Endothelial cell of umbilical vein (primary cell): ENCODE measurements around the gene MRPL33. TPM values are rescaled to one million over a fixed set of nuclear protein-coding genes. Genes with fewer than 3 reads are reported as not detected.

Experiments
- BruUV-seq: library from RNA; stranded (reverse); fragments of 400-500 nt; replicated peaks from 2 replicates; lab custom pipeline; 2021; lab: Mats Ljungman, UMichigan
- CTCF ChIA-PET: fragments of 300-600, 350-600 bp; sonication (Branson Sonifier 250); formaldehyde crosslinking; loops from one replicate; lab custom pipeline; 2021; ENCODE audit warnings: antibody characterized with exemption, inconsistent platforms; lab: Charles Lee
- POLR2A ChIA-PET: fragments of 300-600, 350-600 bp; sonication (Branson Sonifier 250); formaldehyde crosslinking; loops from one replicate; lab custom pipeline; 2021; ENCODE audit warnings: antibody characterized with exemption, inconsistent platforms; lab: Charles Lee
- DNase-seq: peaks from one replicate; pipeline ENCODE4 v3.0.0-alpha.2; 2011; ENCODE audit warnings: low read depth, low spot score
- FAIRE-seq: peaks from 2 replicates; lab custom pipeline; 2011; peaks lifted over from hg19 to GRCh38; lab: Jason Lieb, UNC
- H2AFZ ChIP-seq: 2 replicates; pipeline ENCODE4 v1.6.0; 2012; ENCODE audit warnings: low read depth, low read length, control low read depth, inconsistent platforms
- H3K27ac ChIP-seq: 2 replicates; pipeline ENCODE4 v1.5.1; 2011; ENCODE audit warnings: low read depth, mild to moderate bottlenecking, control low read depth, low read length, moderate library complexity; ENCODE audit not compliant: insufficient read depth
- H3K27me3 ChIP-seq, 2 experiments: 2 replicates each; pipeline versions ENCODE4 v1.6.0 to v1.6.1; 2011; ENCODE audit warnings: low read length in 2 of 2, mixed read lengths in 1 of 2; ENCODE audit not compliant: control insufficient read depth in 2 of 2, insufficient read depth in 2 of 2
- H3K36me3 ChIP-seq, 2 experiments: 2 replicates in 1 of 2; 3 replicates in 1 of 2; pipeline ENCODE4 v1.5.1; 2011; ENCODE audit warnings: low read length in 2 of 2, mild to moderate bottlenecking in 1 of 2, moderate library complexity in 1 of 2; ENCODE audit not compliant: control insufficient read depth in 2 of 2, insufficient read depth in 2 of 2; ENCODE audit errors: extremely low read depth in 1 of 2
- H3K4me1 ChIP-seq: 3 replicates; pipeline ENCODE4 v1.5.1; 2011; ENCODE audit warnings: mild to moderate bottlenecking, low read length; ENCODE audit not compliant: control insufficient read depth, insufficient read depth; ENCODE audit errors: extremely low read depth
- H3K4me2 ChIP-seq: 2 replicates; pipeline ENCODE4 v1.6.1; 2011; ENCODE audit warnings: low read length, control low read depth, mixed read lengths; ENCODE audit not compliant: insufficient read depth
- H3K4me3 ChIP-seq, 3 experiments: fragments of 200-600 bp in 1 of 3; sonication (generic), shearing (Covaris generic) in 1 of 3; replicated peaks in 1 of 3; 2 replicates each; pipeline ENCODE4 v1.5.1; 2011 to 2016; ENCODE audit warnings: control low read depth in 3 of 3, low read length in 3 of 3, mild to moderate bottlenecking in 2 of 3, inconsistent platforms in 1 of 3, low read depth in 1 of 3, moderate library complexity in 1 of 3; ENCODE audit not compliant: insufficient read depth in 1 of 3
- H3K79me2 ChIP-seq: 2 replicates; pipeline ENCODE4 v1.6.0; 2012; ENCODE audit warnings: low read length, inconsistent platforms; ENCODE audit not compliant: control insufficient read depth, insufficient read depth
- H3K9ac ChIP-seq: replicated peaks from 2 replicates; pipeline ENCODE3; 2011; ENCODE audit warnings: low read length, control low read depth; ENCODE audit not compliant: insufficient read depth; ENCODE audit errors: extremely low read depth
- H3K9me1 ChIP-seq: replicated peaks from 3 replicates; pipeline ENCODE4 v1.6.0; 2011; ENCODE audit warnings: mild to moderate bottlenecking, low read length; ENCODE audit not compliant: control insufficient read depth, insufficient read depth; ENCODE audit errors: extremely low read depth
- H3K9me3 ChIP-seq: replicated peaks from 2 replicates; pipeline ENCODE4 v1.5.1; 2012; ENCODE audit warnings: low read length, inconsistent platforms; ENCODE audit not compliant: control insufficient read depth, insufficient read depth
- H4K20me1 ChIP-seq: replicated peaks from 2 replicates; pipeline ENCODE3; 2011; ENCODE audit warnings: mild to moderate bottlenecking, low read length; ENCODE audit not compliant: control insufficient read depth, insufficient read depth; ENCODE audit errors: extremely low read depth
- CTCF ChIP-seq, 2 donors: IDR thresholded peaks; 1 replicate in 1 of 2; 2 replicates in 1 of 2; pipeline ENCODE4 v1.5.1; 2011; ENCODE audit warnings: low read length in 2 of 2, mild to moderate bottlenecking in 2 of 2, moderate library complexity in 2 of 2, control low read depth in 1 of 2, inconsistent platforms in 1 of 2, low read depth in 1 of 2; ENCODE audit not compliant: insufficient read depth in 1 of 2; ENCODE audit errors: extremely low read depth in 1 of 2
- EZH2 ChIP-seq: IDR thresholded peaks from 2 replicates; pipeline ENCODE4 v1.6.1; 2012; ENCODE audit warnings: borderline replicate concordance, low read depth, mild to moderate bottlenecking, moderate library complexity, low read length, inconsistent platforms; ENCODE audit not compliant: severe bottlenecking
- FOS ChIP-seq: IDR thresholded peaks from 2 replicates; pipeline ENCODE4 v1.6.1; 2011; ENCODE audit warnings: mild to moderate bottlenecking, low read length, moderate library complexity, borderline replicate concordance; ENCODE audit not compliant: insufficient read depth
- GATA2 ChIP-seq: IDR thresholded peaks from 2 replicates; pipeline ENCODE4 v1.7.0; 2011; ENCODE audit warnings: low read depth, mild to moderate bottlenecking, moderate library complexity, mixed read lengths, low read length; ENCODE audit not compliant: insufficient read length, insufficient read depth
- JUN ChIP-seq: IDR thresholded peaks from 2 replicates; pipeline ENCODE4 v1.6.1; 2011; ENCODE audit warnings: borderline replicate concordance, low read depth; ENCODE audit not compliant: insufficient read length, insufficient read depth
- MAX ChIP-seq: IDR thresholded peaks from 2 replicates; pipeline ENCODE4 v1.6.1; 2011; ENCODE audit not compliant: insufficient read depth, insufficient read length
- MYC ChIP-seq: IDR thresholded peaks from one replicate; pipeline ENCODE4 v1.6.1; 2011; ENCODE audit warnings: mild to moderate bottlenecking, low read depth, low read length
- POLR2A ChIP-seq: IDR thresholded peaks from 2 replicates; pipeline ENCODE4 v1.6.1; 2012; ENCODE audit warnings: low read depth, mild to moderate bottlenecking, control low read depth, low read length
- POLR2AphosphoS5 ChIP-seq: IDR thresholded peaks from 2 replicates; pipeline ENCODE4 v1.6.1; 2012; ENCODE audit warnings: low read depth, mild to moderate bottlenecking, control low read depth, low read length, moderate library complexity; ENCODE audit not compliant: insufficient read depth
- dilution Hi-C: fragments of 300-500 bp; cut with MboI; formaldehyde crosslinking; loops from one replicate; pipeline ENCODE4 v1.15.0; 2019; ENCODE audit warnings: low sequenced_read_pairs; ENCODE audit not compliant: extremely low pct_ligation_motif_present
- intact Hi-C: fragments of 100-400 bp; cut with micrococcal nuclease; formaldehyde crosslinking; loops from one replicate; pipeline ENCODE4 v1.10.0; 2022
- polyA plus RNA-seq, 4 experiments: library from polyadenylated mRNA; depleted of rRNA in 3 of 4; stranded (reverse) in 3 of 4; unstranded in 1 of 4; fragments of >200 nt; gene quantifications; 2 replicates each; pipeline versions ENCODE4 v1.2.1 to v1.2.3, GENCODE V29; 2011 to 2012; ENCODE audit warnings: missing spikeins in 1 of 4
- total RNA-seq: library from RNA; stranded (reverse); gene quantifications from 2 replicates; pipeline ENCODE4 v1.2.3, GENCODE V29; 2021

MRPL33 gene
- total and polyA plus RNA-seq, 2 donors (not counting 3 experiments of a cell fraction or from before 2014, with no cell fraction given), result 36.1 to 97.4 TPM

GRCh38 chr2:27773959-27774358 lies 2.4 kb downstream of the MRPL33 start:
- FAIRE-seq (no peak), DNase-seq (peak; percentile 65)
- Histone ChIP-seq H2AFZ (no peak overlapping the region), H3K27ac (peak overlapping the region; percentile 36), H3K4me1 (peaks cover 29% of the 10 kb centered on the region), H3K9me3 (no peaks in the 10 kb centered on the region), H3K36me3 (peaks cover 0 to 3% of the 10 kb centered on the region in 2 experiments), H3K9ac (peak overlapping the region; percentile 97), H3K79me2 (peaks cover 66% of the 10 kb centered on the region), H4K20me1 (no peaks in the 10 kb centered on the region), H3K4me3 (peak overlapping the region in 1 of 3 experiments; percentile 95), H3K9me1 (no peaks in the 10 kb centered on the region), H3K4me2 (peak overlapping the region; percentile 98), H3K27me3 (no peaks in the 10 kb centered on the region)
- no peak for TF ChIP-seq POLR2A
- TF ChIP-seq CTCF (IDR thresholded peaks at IDR 0.05; ENCODE audit: extremely low read depth in 1 of 2, insufficient read depth in 1 of 2, low read depth in 1 of 2, low read length in 2 of 2), result no peak
- no peak for TF ChIP-seq JUN
- TF ChIP-seq POLR2AphosphoS5, result no peak
- TF ChIP-seq MAX, result no peak
- TF ChIP-seq FOS, result no peak
- TF ChIP-seq MYC, result no peak
- no peak for TF ChIP-seq GATA2
- TF ChIP-seq EZH2, result no peak
- ChIA-PET POLR2A (interaction anchor here (0.6 kb wide), 1 partner anchor 116 kb away, joined by 3 read pairs; the partner anchor contains the start of genes BABAM2 and RBKS), CTCF (interaction anchor here (1.9 kb wide), 1 partner anchor 19 kb away, joined by 10 read pairs; no protein-coding TSS in a partner anchor)
- BruUV-seq, result no TSS peak
- dilution Hi-C loops, result no loop called here
- intact Hi-C loops, result loop anchor here (10.0 kb wide), 1 partner anchor 501 kb away; no protein-coding TSS in a partner anchor
